Globus pallidus (tissue), 1 donor: ENCODE data around the gene PTH2.
"Not testable (repeated sequence)": the region's sequence is repeated elsewhere in the genome, so short reads cannot be mapped to it uniquely, and the experiment has no call there.

Experiments used
- DNase-seq: peaks from one replicate; pipeline ENCODE4 v3.0.0-alpha.2; 2015; ENCODE audit warnings: low spot score

PTH2 gene

GRCh38 chr19:49378512-49378911, 44.7 kb downstream of the PTH2 start:
- no peak for DNase-seq

GRCh38 chr19:49374665-49375434, 48.4 kb downstream of the PTH2 start:
- DNase-seq, result no peak

GRCh38 chr19:49373174-49373573, 50.1 kb downstream of the PTH2 start:
- DNase-seq, result not testable (repeated sequence)
